NCI-H69 (cell line): Measurements from ENCODE around the gene ANKAR.
"Not testable (repeated sequence)": the region's sequence is repeated elsewhere in the genome, so short reads cannot be mapped to it uniquely, and the experiment has no call there.

ENCODE experiments used
- DNase-seq: peaks from one replicate; lab custom pipeline; 2025; lab: John Stamatoyannopoulos, UW

Gene ANKAR

DNA sequence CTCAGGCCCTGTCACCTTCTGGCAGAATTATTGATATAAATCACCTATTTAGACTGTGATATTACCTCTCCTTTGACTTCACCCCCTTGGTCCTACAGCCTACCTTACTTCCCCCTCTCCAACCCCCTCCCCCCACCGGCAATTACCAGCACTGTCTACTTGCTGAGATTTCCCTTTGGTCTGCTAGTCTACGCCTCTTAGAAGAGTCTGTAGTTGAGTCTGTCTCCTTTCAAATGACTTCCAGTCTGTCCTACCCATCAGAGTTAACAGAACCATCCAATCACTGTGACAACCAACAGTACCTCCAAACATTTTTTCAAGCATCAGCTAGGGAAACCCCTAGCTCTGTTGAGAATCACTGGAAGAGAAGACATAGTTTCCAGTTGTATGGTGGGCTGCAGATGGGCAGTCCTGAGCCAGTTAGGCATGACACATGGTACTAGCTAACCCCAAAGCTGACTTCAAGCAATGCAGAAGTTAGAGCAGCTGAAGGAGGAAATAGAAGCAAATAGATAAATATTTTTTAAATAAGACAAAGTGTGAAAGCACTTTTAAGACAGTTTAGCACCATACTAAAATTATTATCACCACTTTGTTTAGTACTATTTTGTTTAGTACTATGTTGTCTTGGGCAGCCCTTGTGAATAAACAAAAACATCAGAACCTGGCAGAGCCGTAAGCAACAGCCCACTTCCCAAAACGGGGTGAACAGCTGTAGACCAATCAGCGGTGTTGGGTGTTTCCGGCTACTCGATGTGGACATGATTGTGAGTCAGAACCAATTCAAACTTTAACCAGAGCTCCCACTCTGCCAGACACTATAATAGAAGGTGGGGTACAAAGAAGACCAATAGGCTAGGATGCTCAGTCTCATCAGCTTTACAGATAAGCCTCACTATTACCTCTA lies 15.9 kb upstream of the ANKAR start:
- no peak for DNase-seq

DNA sequence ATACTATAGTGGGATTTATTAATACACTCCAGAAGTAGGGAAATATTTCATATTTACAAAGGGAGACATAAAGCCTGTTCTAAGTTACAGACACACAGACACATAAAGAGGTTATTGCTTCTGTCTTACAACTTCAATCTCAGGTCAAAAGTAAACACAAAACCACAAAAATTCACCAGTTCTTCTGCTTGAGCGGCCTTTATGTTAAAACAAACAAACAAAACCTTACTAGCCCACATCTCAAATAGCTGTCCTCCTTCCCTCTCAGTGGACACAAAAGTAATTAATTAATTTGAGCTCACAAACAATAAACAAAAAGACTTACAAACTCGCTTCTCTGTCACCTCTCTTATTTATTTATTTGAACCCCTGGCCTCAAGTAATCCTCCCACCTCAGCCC lies 14.7 kb upstream of the ANKAR start:
- no peak for DNase-seq

GRCh38 chr2:189660803-189661147 lies 13.7 kb upstream of the ANKAR start:
- no peak for DNase-seq

DNA sequence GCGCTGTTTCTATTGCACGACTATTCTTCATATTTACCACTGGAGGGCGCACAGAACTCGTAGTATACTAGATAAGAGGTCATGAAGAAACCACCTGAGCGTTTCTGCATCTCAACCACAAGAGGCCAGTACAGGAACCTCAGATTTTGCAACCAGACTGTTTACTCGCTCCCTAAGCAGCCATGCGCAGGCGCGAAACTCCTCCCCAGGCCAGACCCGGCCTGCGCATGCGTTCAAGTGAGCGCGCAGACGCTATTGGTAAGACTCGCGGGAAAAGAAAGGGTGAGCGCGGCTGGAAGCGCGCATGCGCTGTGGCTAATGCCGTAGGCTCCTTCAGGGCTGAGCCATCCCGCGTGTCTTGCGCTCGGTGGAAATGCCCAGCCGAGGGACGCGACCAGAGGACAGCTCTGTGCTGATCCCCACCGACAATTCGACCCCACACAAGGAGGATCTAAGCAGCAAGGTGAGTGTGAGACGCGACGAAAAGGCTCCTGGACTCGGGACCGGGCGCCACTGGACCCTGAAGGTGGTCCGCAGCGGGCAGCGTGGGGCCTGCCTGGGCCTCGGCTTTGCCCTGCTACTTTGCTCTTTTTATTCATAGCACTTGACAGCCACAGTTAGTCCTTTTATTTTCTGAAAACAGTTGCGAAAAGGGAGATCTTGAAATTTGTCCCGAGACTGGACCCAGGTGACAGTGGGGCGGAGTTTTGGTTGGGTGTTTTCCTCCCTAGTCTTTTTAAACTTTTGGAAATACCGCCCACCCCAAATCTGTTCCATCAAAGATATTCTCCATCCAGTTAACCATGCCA lies 13.1 kb upstream of the ANKAR start, which contains the start of gene ASNSD1:
TSS of gene ASNSD1 (plus strand) at position 312 of the 809 bp plus-strand sequence. CDS start 4,674 bp downstream, outside the sequence.
- peak; percentile 97 for DNase-seq

DNA sequence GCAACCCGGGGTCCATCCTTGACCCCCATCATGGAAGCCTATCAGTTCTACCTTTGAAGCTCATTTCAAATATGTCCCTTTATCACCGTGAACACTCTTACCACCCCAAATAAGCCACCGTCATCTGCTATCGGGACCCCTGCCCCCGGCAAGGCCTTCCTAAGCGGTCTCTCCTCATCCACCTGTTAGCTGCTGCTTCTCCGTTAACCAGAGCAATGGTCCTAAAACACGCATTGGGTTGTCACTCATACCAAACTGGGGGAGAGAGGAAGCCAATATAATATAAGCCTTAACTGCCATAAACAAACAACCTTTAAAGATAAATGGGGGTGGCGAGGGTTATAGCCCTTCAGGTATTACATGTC lies 12.5 kb upstream of the ANKAR start:
- no peak for DNase-seq

GRCh38 chr2:189662669-189663226 lies 11.7 kb upstream of the ANKAR start:
- no peak for DNase-seq

DNA sequence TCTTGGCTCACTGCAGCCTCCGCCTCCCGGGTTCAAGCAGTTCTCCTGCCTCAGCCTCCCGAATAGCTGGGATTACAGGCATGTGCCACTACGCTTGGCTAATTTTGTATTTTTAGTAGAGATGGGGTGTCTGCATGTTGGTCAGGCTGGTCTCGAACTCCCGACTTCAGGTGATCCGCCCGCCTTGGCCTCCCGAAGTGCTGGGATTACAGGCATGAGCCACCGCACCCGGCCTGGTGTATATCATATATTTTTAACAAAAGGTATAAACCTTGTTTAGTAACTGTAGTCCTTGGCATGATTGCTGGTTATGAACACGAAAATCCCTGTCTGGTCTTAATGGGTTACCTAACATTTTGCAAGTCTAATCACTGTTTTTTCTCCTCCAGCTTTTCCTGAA lies 11.2 kb upstream of the ANKAR start:
- DNase-seq = not testable (repeated sequence)

DNA sequence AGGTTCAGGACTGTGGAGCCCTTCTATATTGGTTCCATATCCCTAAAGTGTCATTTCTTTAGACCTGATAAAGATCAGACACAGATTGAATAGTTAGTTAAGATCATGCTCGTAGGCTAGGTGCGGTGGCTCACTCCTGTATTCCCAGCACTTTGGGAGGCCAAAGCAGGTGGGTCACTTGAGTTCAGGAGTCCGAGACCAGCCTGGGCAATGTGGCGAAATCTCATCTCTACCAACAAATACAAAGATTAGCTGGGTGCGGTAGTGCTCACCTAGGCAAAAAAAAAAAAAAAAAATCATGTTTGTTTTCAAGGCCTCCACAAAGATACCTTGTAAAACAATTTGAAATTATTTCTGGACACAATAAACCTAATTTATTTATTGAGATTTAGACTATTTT lies 4.6 kb upstream of the ANKAR start:
- no peak for DNase-seq

- DNase-seq = no peak
Observed at GRCh38 chr2:189673661-189674373, 653 bp upstream of the ANKAR start.

DNA sequence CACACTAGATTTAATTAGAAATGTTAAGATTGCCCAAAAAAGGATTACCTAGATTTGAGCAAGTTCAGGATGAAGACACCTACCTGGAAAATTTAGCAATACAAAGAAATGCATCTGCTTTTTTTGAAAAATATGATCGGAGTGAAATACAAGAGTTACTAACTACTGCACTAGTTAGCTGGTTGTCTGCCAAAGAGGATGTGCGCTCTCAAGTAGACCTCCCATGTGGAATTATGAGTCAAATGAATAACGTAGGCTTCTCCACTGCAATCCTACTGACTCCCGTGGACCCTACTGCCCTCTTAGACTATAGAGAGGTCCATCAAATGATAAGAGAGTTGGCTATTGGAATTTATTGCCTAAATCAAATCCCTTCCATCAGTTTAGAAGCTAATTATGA lies 2.0 kb downstream of the ANKAR start:
- DNase-seq = no peak

DNA sequence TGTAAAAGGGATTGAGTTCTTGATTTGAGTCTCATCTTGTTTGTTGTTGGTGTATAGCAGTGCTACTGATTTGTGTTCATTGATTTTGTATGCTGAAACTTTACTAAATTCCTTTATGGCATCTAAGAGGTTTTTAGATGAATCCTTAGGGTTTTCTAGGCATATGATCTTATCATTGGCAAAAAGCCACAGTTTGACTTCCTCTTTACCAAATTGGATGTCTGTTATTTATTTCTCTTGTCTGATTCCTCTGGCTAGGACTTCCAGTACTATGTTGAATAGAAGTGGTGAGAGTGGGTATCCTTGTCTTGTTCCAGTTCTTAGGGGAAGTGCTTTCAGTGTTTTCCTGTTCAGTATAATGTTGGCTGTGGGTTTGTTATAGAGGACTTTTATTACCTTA lies 4.8 kb downstream of the ANKAR start:
- DNase-seq = no peak

DNA sequence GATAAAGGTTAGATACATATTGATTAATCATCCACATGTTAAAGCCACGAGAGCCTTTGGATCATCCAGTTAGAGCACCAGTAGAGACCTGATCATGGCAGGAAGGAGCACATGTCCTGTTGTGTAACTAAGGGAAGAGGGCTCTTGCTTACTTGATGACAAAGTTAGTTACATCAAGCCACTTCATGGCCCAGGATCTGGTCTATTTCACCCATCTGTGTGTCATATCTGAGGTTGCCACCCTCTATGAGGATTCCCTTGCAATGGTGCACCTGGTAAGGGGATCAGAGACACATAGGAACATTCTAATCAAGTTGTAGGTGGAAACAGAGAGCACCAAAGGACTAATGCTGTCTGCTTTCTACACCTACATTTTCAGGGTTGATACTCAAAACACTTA lies 6.7 kb downstream of the ANKAR start:
- no peak for DNase-seq

GRCh38 chr2:189681903-189682302 lies 7.4 kb downstream of the ANKAR start:
- peak; percentile 14 for DNase-seq

DNA sequence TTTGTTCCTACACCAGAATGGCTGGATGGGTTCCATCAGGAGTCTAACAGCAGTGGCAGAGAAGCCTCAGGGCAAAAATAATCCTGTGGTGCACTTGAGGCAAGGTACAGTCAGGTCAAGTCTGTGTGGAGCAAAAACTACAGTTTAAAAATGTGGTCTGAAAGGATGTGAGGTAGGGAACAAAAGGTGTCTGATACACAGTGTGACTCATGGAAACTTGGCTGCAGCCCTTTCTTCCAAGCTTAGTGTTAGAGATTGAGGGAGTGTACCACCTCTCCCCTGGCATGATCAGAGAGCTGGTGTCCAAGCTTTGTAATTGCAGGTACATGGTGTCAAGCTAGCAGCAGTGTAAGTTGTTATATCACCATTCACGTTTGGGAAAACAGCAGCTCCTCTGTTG lies 8.9 kb downstream of the ANKAR start:
- DNase-seq = no peak

DNA sequence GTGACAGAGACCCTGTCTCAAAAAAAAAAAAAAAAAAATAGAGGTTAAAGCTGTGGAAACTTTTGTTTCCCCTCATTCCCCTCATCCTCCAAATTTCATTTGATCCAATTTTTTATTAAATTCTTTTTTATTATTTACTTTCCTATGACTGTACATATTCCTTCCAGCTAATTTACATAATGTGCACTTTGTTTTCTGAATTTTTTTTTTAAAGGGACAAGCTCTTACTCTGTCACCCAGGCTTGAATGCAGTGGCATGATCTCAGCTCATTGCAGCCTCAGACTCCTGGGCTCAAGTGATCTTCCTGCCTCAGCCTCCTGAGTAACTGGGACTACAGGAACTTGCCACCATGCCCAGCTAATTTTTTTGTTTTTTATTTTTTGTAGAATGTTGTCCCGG lies 10.3 kb downstream of the ANKAR start:
- no peak for DNase-seq

- no peak for DNase-seq
Observed at GRCh38 chr2:189685540-189686229, 11.2 kb downstream of the ANKAR start.

DNA sequence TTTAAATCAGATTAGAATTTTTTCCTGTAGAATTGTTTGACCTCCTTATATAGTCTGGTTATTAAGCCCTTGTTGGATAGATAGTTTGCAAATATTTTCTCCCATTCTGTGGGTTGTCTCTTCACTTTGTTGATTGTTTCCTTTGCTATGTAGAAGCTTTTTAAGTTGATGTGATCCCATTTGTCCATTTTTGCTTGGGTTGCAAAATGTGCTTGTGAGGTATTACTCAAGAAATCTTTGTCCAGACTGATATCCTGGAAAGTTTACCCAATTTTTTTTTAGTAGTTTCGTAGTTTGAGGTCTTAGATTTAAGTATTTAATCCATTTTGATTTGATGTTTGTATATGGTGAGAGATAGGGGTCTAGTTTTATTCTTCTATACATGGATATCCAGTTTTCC lies 13.3 kb downstream of the ANKAR start:
- not testable (repeated sequence) for DNase-seq

GRCh38 chr2:189696223-189696622 lies 21.8 kb downstream of the ANKAR start:
- no peak for DNase-seq

GRCh38 chr2:189698020-189698887 lies 23.8 kb downstream of the ANKAR start:
- DNase-seq = peak; percentile 38

GRCh38 chr2:189700681-189701080 lies 26.2 kb downstream of the ANKAR start:
- no peak for DNase-seq

DNA sequence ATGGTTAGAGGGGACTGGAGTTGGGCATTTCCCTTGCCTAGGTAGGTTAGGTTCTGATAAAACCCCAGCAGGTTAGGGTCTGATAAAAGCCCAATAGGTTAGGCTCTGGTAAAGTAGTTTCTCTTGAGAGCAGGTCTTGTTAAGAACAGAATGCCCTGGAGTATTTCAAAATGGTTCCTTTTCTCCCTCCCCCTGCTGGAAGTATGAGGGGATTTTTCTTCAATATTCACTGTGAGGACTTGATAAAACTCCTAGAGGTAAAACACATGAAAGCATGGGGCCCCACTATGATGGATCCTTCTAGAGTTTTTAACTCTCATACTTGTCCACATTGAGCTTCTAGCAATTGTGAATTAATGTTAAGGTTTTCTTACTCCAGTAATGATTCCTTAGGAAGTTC lies 27.6 kb downstream of the ANKAR start:
- DNase-seq = no peak
